ENCODE results near the gene DCP2. TPM values are rescaled to one million over a fixed set of nuclear protein-coding genes. Genes with fewer than 3 reads are reported as not detected.

DCP2 gene
- polyA plus RNA-seq, 6 donors from 2014 or later, result 35.4 to 72.0 (median 60.3) TPM

GRCh38 chr5:112974901-112975300 is 1.7 kb upstream of the DCP2 start:
- H3K4me3 Mint-ChIP-seq, result peak overlapping the region in 6 of 8 donors; percentile 2 to 98 (median 78)
- ATAC-seq (ENCODE audit: low read depth in 2 of 2) (no peak), DNase-seq (no peak)
- H3K4me1 Mint-ChIP-seq, result peaks cover 25 to 38% (median 37%) of the 10 kb centered on the region in 3 donors
- no peaks in the 10 kb centered on the region for H3K27me3 Mint-ChIP-seq
- peaks cover 0 to 7% of the 10 kb centered on the region in 2 donors for H3K36me3 Mint-ChIP-seq
- no peaks in the 10 kb centered on the region for H3K9me3 Mint-ChIP-seq
- peak overlapping the region in 2 of 6 donors; percentile 44 to 93 for H3K27ac Mint-ChIP-seq

GRCh38 chr5:112975721-112976431 is 722 bp upstream of the DCP2 start:
- Mint-ChIP-seq H3K9me3 (no peaks in the 10 kb centered on the region), H3K27me3 (no peaks in the 10 kb centered on the region), H3K4me3 (peak overlapping the region; percentile 94 to 100 (median 97)), H3K36me3 (peaks cover 0 to 7% of the 10 kb centered on the region in 2 donors), H3K27ac (peak overlapping the region; percentile 91 to 98 (median 96)), H3K4me1 (peaks cover 32 to 46% (median 43%) of the 10 kb centered on the region in 3 donors)
- ATAC-seq (ENCODE audit: low read depth in 2 of 2), result peak; percentile 10 to 14
- no peak for DNase-seq

DNA sequence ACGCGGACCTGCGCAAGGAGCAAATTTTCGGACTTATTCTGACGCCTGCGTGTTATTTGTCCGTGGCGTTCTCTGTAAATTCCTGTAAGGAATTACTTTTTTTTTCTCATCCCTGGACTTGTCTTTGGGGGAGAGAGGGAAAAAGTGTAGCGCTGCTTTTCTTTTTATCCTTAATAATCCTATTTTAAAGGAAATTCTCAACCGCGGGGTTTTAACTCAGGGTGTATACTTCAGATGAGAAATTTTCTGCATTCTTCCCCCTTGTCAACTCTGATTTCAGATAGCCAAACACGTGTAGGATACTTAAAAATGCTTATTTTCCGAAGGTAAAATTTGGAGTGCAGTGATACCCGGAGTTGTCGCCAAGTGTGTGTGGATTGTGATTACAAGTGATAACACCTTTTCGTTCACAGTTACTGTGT is 853 bp downstream of the DCP2 start:
- ATAC-seq (ENCODE audit: low read depth in 2 of 2) (no peak), DNase-seq (no peak)
- H3K27me3 Mint-ChIP-seq, result no peaks in the 10 kb centered on the region
- H3K36me3 Mint-ChIP-seq, result peaks cover 4 to 7% of the 10 kb centered on the region in 2 donors
- peak overlapping the region; percentile 94 to 100 (median 97) for H3K4me3 Mint-ChIP-seq
- no peaks in the 10 kb centered on the region for H3K9me3 Mint-ChIP-seq
- H3K27ac Mint-ChIP-seq, result peak overlapping the region; percentile 91 to 98 (median 96)
- peaks cover 36 to 53% (median 51%) of the 10 kb centered on the region in 3 donors for H3K4me1 Mint-ChIP-seq

- no peak for ATAC-seq (ENCODE audit: low read depth in 2 of 2)
- H3K27me3 Mint-ChIP-seq, result no peaks in the 10 kb centered on the region
- peaks cover 38 to 65% (median 64%) of the 10 kb centered on the region in 3 donors for H3K4me1 Mint-ChIP-seq
- H3K4me3 Mint-ChIP-seq, result peak overlapping the region; percentile 9 to 100 (median 95)
- no peaks in the 10 kb centered on the region for H3K9me3 Mint-ChIP-seq
- H3K27ac Mint-ChIP-seq, result peak overlapping the region in 3 of 6 donors; percentile 30 to 93 (median 34)
- peaks cover 7 to 17% of the 10 kb centered on the region in 2 donors for H3K36me3 Mint-ChIP-seq
- no peak for DNase-seq
Observed at GRCh38 chr5:112978836-112979235, 2.2 kb downstream of the DCP2 start.

GRCh38 chr5:112979723-112980122 is 3.1 kb downstream of the DCP2 start:
- peaks cover 7 to 20% of the 10 kb centered on the region in 2 donors for H3K36me3 Mint-ChIP-seq
- ATAC-seq (ENCODE audit: low read depth in 2 of 2), result no peak
- H3K4me3 Mint-ChIP-seq, result peak overlapping the region in 6 of 8 donors; percentile 16 to 98 (median 37)
- peak overlapping the region in 3 of 6 donors; percentile 59 to 89 (median 74) for H3K27ac Mint-ChIP-seq
- no peak for DNase-seq
- no peaks in the 10 kb centered on the region for H3K9me3 Mint-ChIP-seq
- no peaks in the 10 kb centered on the region for H3K27me3 Mint-ChIP-seq
- peaks cover 42 to 71% (median 70%) of the 10 kb centered on the region in 3 donors for H3K4me1 Mint-ChIP-seq

DNA sequence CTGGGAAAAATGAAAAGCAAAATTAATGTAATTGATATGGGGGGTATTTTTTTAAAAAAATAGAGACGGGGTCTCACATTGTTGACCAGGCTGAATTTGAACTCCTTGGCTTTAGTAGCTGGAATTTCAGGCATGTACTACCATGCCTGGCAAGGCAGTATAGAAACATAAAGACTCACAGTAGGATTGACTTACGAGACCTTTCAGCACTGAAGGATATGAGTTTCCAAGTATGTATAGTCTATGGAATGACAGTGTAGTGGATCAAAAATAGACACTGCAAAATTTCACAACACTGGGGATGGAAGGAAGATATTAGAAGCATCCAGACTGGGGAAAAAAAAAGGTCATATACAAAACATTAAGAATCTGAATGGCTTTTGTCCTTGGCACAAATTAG is 6.8 kb downstream of the DCP2 start:
- H3K27me3 Mint-ChIP-seq, result no peaks in the 10 kb centered on the region
- peaks cover 27 to 52% (median 51%) of the 10 kb centered on the region in 3 donors for H3K4me1 Mint-ChIP-seq
- peak overlapping the region in 2 of 6 donors; percentile 53 to 57 for H3K27ac Mint-ChIP-seq
- no peaks in the 10 kb centered on the region for H3K9me3 Mint-ChIP-seq
- peaks cover 0 to 20% of the 10 kb centered on the region in 2 donors for H3K36me3 Mint-ChIP-seq
- DNase-seq (no peak), ATAC-seq (ENCODE audit: low read depth in 2 of 2) (no peak)
- H3K4me3 Mint-ChIP-seq, result no peak overlapping the region

DNA sequence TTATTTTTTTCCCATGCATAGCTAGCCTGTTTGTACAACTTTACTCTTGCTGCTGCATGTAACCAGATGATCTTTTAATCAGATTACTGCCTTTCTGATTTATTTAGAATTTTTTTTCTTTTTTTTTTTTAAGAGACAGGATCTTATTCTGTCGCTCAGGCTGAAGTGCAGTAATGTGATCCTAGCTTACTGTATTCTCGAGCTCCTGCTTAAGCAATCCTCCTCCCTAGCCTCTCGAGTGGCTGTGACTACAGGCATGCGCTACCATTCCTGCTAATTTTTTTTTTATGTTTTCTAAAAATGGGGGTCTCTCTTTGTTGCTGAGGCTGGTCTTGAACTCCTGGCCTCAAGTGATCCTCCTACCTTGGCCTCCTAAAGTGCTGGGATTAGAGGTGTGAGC is 9.6 kb downstream of the DCP2 start:
- Mint-ChIP-seq H3K4me3 (no peak overlapping the region), H3K27me3 (no peaks in the 10 kb centered on the region), H3K4me1 (peaks cover 21 to 56% (median 38%) of the 10 kb centered on the region in 3 donors), H3K9me3 (no peaks in the 10 kb centered on the region), H3K36me3 (peaks cover 0 to 20% of the 10 kb centered on the region in 2 donors), H3K27ac (no peak overlapping the region)
- no peak for ATAC-seq (ENCODE audit: low read depth in 2 of 2)
- no peak for DNase-seq

DNA sequence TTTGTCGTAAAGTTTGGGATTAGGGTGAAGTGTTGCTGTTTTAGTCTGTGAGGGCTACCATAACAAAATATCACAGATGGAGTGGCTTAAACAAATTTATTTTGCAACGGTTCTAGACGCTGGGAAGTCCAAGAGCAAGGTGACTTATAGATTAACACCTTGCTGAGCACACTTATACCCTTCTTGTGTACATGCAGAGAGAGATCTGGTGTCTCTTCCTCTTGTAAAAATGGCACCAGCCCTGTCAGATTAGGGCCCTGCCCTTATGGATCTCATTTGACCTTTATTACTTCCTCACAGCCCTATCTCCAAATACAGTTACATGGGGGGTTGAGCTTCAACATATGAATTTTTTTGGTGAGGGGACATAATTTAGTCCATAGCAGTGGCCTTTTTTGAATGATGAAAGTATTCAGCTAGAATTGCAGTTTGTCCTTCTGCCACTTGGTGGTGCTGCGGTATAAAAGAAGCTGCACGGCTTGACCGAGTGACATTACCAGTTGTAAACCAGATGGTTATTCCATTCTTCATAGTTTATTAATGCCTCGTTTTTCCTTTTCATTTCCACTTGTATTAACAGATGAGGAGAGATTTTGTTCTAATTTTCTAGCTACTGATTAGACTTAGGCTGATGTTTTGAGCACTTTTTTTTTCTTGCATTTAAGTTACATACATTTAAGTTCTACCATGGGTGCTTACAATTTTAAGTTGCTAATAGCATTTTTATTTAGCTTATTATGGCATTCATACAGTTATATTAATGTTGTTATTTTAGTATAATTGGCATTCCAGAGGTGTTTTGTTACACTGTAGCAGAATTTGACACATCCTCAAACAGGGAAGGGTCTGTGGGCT is 19.4 kb downstream of the DCP2 start:
- Mint-ChIP-seq H3K4me3 (no peak overlapping the region), H3K27me3 (no peaks in the 10 kb centered on the region), H3K9me3 (no peaks in the 10 kb centered on the region), H3K36me3 (peaks cover 5 to 21% of the 10 kb centered on the region in 2 donors), H3K27ac (peak overlapping the region in 1 of 6 donors; percentile 34), H3K4me1 (peaks cover 15 to 38% (median 19%) of the 10 kb centered on the region in 3 donors)
- ATAC-seq (ENCODE audit: low read depth in 2 of 2), result peak; percentile 48 to 65
- peak; percentile 44 for DNase-seq

GRCh38 chr5:112996830-112997374 is 20.3 kb downstream of the DCP2 start:
- H3K36me3 Mint-ChIP-seq, result peaks cover 8 to 27% of the 10 kb centered on the region in 2 donors
- H3K27ac Mint-ChIP-seq, result no peak overlapping the region
- H3K27me3 Mint-ChIP-seq, result no peaks in the 10 kb centered on the region
- H3K4me3 Mint-ChIP-seq, result no peak overlapping the region
- no peak for ATAC-seq (ENCODE audit: low read depth in 2 of 2)
- H3K4me1 Mint-ChIP-seq, result peaks cover 9 to 32% (median 22%) of the 10 kb centered on the region in 3 donors
- DNase-seq, result no peak
- no peaks in the 10 kb centered on the region for H3K9me3 Mint-ChIP-seq

- Mint-ChIP-seq H3K4me1 (peaks cover 7 to 21% (median 20%) of the 10 kb centered on the region in 3 donors), H3K27ac (peak overlapping the region in 1 of 6 donors; percentile 35), H3K36me3 (peaks cover 13 to 30% of the 10 kb centered on the region in 2 donors), H3K27me3 (no peaks in the 10 kb centered on the region), H3K4me3 (no peak overlapping the region), H3K9me3 (no peaks in the 10 kb centered on the region)
- no peak for ATAC-seq (ENCODE audit: low read depth in 2 of 2)
- DNase-seq, result no peak
Observed at GRCh38 chr5:112998296-112998695, 21.7 kb downstream of the DCP2 start.

GRCh38 chr5:113000466-113000865 is 23.9 kb downstream of the DCP2 start:
- no peaks in the 10 kb centered on the region for H3K27me3 Mint-ChIP-seq
- no peak for DNase-seq
- no peak overlapping the region for H3K27ac Mint-ChIP-seq
- H3K9me3 Mint-ChIP-seq, result no peaks in the 10 kb centered on the region
- peaks cover 15 to 23% of the 10 kb centered on the region in 2 donors for H3K36me3 Mint-ChIP-seq
- no peak for ATAC-seq (ENCODE audit: low read depth in 2 of 2)
- no peak overlapping the region for H3K4me3 Mint-ChIP-seq
- H3K4me1 Mint-ChIP-seq, result peaks cover 9 to 16% (median 13%) of the 10 kb centered on the region in 3 donors

DNA sequence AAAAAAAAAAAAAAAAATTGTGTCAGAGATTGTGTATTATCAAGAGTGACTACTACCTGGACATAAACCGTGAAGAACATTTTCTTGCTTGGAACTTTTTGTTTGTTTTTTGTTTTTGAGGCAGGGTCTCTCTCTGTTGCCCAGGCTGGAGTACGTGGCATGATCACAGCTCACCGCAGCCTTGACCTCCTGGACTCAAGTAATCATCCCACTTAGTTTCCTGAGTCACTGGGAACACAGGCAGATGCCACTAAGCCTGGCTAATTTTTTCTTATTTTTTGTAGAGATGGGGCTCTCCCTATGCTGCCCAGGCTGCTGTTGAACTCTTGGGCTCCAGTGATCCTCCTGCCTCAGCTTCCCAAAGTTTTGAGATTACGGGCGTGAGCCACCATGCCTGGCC is 25.8 kb downstream of the DCP2 start:
- DNase-seq, result no peak
- H3K9me3 Mint-ChIP-seq, result no peaks in the 10 kb centered on the region
- H3K27me3 Mint-ChIP-seq, result no peaks in the 10 kb centered on the region
- H3K27ac Mint-ChIP-seq, result peak overlapping the region in 1 of 6 donors; percentile 65
- H3K4me1 Mint-ChIP-seq, result peaks cover 6 to 9% (median 8%) of the 10 kb centered on the region in 3 donors
- no peak overlapping the region for H3K4me3 Mint-ChIP-seq
- ATAC-seq (ENCODE audit: low read depth in 2 of 2), result no peak
- H3K36me3 Mint-ChIP-seq, result peaks cover 15 to 23% of the 10 kb centered on the region in 2 donors

DNA sequence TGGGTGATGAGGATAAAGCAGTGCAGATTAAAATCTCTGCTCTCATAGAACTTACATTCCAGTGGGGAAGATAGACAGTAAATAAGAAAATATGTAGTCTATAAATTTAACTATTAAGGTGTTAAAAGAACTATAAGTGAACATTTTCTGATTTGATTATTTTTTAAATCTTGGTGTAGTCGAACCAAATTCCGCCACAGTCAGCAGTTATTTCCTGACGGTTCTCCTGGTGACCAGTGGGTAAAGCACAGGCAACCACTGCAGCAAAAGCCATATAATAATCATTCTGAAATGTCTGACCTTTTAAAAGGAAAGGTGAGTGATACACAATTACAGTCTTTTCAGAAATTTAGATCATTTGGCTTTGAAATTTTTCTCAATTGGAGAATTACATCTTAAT is 27.2 kb downstream of the DCP2 start:
- Mint-ChIP-seq H3K4me3 (no peak overlapping the region), H3K27ac (no peak overlapping the region), H3K4me1 (peaks cover 0 to 4% (median 4%) of the 10 kb centered on the region in 3 donors), H3K9me3 (no peaks in the 10 kb centered on the region), H3K27me3 (no peaks in the 10 kb centered on the region), H3K36me3 (peaks cover 10 to 15% of the 10 kb centered on the region in 2 donors)
- DNase-seq (no peak), ATAC-seq (ENCODE audit: low read depth in 2 of 2) (no peak)

All from naive B cell (primary cell).